ENCODE results near the gene CDH2.

Gene CDH2

DNA sequence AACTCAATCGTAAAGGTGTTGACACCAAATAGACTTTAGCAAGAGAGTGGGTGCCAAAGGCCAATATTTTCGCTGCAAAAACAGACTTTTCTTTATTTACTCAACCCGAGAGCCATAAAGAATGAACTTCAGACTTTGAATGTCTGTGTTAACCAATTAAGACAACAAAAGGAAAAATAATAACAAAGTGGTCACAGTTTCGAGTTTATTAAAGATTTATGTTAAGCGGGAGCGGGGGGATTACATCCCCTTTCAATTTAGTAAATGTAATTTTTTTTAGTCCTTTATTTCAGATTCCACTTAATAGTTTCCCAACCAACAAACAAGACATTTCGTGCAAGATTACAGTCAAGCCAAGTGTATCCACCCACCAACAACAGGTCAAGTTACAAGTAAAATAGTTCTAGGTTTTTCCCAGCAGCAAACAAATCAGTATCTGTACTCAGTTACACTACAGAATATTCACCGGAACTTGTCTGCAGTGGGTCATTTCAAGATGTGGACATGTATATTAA, 9.0 kb downstream of the CDH2 start:
- H3K4me3 ChIP-seq (ENCODE audit: low read depth, low read length) = no peak overlapping the region
- H3K36me3 ChIP-seq (ENCODE audit: control insufficient read depth in 1 of 2, insufficient read depth in 2 of 2, low read length in 2 of 2) = no peaks in the 10 kb centered on the region
- H2BK12ac ChIP-seq (ENCODE audit: low read length) = no peak overlapping the region
- H2BK120ac ChIP-seq (ENCODE audit: insufficient read depth, low read length, poor library complexity) = no peak overlapping the region
- H3K4me1 ChIP-seq (ENCODE audit: control insufficient read depth in 1 of 2, insufficient read depth in 2 of 2, low read length in 2 of 2) = no peaks in the 10 kb centered on the region
- no peak overlapping the region for H3K23ac ChIP-seq (ENCODE audit: low read length)
- H3K79me2 ChIP-seq (ENCODE audit: control insufficient read depth, insufficient read depth, low read length, poor library complexity) = no peaks in the 10 kb centered on the region
- DNase-seq = no peak
- no peak overlapping the region for H2AK5ac ChIP-seq (ENCODE audit: low read length)
- no peak overlapping the region for H4K8ac ChIP-seq (ENCODE audit: low read depth, low read length)
- no peak overlapping the region for H3K4me2 ChIP-seq (ENCODE audit: low read length)
- no peaks in the 10 kb centered on the region for H3K79me1 ChIP-seq (ENCODE audit: low read length)
- no peak overlapping the region for H3K18ac ChIP-seq (ENCODE audit: low read length)
- H3K27ac ChIP-seq (ENCODE audit: low read depth, low read length) = no peak overlapping the region
- no CpG with 5 or more reads among the region's 8 CpGs for WGBS (ENCODE audit: extremely low coverage, insufficient coverage, insufficient read length)
- no peak overlapping the region for H3K9ac ChIP-seq (ENCODE audit: low read length)
- no peak overlapping the region for H2BK5ac ChIP-seq (ENCODE audit: low read depth, low read length, poor library complexity)
- no peak overlapping the region for H3K4ac ChIP-seq (ENCODE audit: low read depth, low read length)
- H4K91ac ChIP-seq (ENCODE audit: low read depth, low read length) = no peak overlapping the region
- no peaks in the 10 kb centered on the region for H3K9me3 ChIP-seq (ENCODE audit: insufficient read depth, low read depth, low read length)
- no peak overlapping the region for H3K14ac ChIP-seq (ENCODE audit: low read length)
- H2AFZ ChIP-seq (ENCODE audit: insufficient read depth, low read length, poor library complexity) = no peak overlapping the region
- H4K12ac ChIP-seq (ENCODE audit: low read depth, low read length) = no peak overlapping the region
- no peaks in the 10 kb centered on the region for H3K27me3 ChIP-seq (ENCODE audit: insufficient read depth, low read length)

DNA sequence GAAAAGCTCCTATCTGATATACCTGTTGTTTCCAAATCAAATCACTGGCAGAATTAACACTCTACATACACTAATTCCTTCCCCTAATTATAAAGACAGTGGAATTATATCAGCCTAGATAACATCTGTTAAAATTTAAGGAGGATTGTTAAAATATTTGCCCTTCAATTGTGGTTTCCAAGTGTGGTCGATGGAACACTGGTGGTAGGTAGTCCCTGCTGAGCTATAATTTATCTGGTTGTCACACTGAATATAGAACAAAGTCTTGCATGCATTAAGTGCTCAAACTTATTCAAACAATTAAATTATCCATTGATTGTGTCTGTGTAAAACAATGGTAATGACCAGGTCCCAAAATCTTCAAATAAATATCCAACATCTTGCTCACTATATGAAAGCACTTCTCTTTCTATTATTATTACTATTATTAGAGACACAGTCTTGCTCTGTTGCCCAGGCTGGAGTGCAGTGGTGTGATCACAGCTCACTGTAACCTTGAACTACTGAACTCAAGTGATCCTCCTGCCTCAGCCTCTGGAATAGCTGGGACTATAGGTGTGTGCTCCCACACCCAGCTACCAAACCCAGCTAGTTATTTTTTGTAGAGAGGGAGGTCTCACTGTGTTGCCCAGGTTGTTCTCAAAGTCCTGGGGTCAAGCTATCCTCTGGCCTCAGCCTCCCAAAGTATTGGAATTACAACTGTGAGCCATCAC, 12.0 kb downstream of the CDH2 start:
- Histone ChIP-seq H3K4me3 (ENCODE audit: low read depth, low read length) (no peak overlapping the region), H3K79me2 (ENCODE audit: control insufficient read depth, insufficient read depth, low read length, poor library complexity) (no peaks in the 10 kb centered on the region), H2AFZ (ENCODE audit: insufficient read depth, low read length, poor library complexity) (no peak overlapping the region), H4K91ac (ENCODE audit: low read depth, low read length) (no peak overlapping the region), H2BK12ac (ENCODE audit: low read length) (no peak overlapping the region), H4K12ac (ENCODE audit: low read depth, low read length) (no peak overlapping the region), H3K27me3 (ENCODE audit: insufficient read depth, low read length) (no peaks in the 10 kb centered on the region), H2BK120ac (ENCODE audit: insufficient read depth, low read length, poor library complexity) (no peak overlapping the region), H3K9ac (ENCODE audit: low read length) (no peak overlapping the region), H4K8ac (ENCODE audit: low read depth, low read length) (no peak overlapping the region), H3K9me3 (ENCODE audit: insufficient read depth, low read depth, low read length) (no peaks in the 10 kb centered on the region), H3K79me1 (ENCODE audit: low read length) (no peaks in the 10 kb centered on the region), H3K27ac (ENCODE audit: low read depth, low read length) (no peak overlapping the region), H3K14ac (ENCODE audit: low read length) (no peak overlapping the region), H3K23ac (ENCODE audit: low read length) (no peak overlapping the region), H3K36me3 (ENCODE audit: control insufficient read depth in 1 of 2, insufficient read depth in 2 of 2, low read length in 2 of 2) (no peaks in the 10 kb centered on the region), H3K4me1 (ENCODE audit: control insufficient read depth in 1 of 2, insufficient read depth in 2 of 2, low read length in 2 of 2) (no peaks in the 10 kb centered on the region), H2BK5ac (ENCODE audit: low read depth, low read length, poor library complexity) (no peak overlapping the region), H3K4ac (ENCODE audit: low read depth, low read length) (no peak overlapping the region), H3K18ac (ENCODE audit: low read length) (no peak overlapping the region), H3K4me2 (ENCODE audit: low read length) (no peak overlapping the region), H2AK5ac (ENCODE audit: low read length) (no peak overlapping the region)
- DNase-seq = no peak
- WGBS (ENCODE audit: extremely low coverage, insufficient coverage, insufficient read length) = no CpG with 5 or more reads among the region's 1 CpG

DNA sequence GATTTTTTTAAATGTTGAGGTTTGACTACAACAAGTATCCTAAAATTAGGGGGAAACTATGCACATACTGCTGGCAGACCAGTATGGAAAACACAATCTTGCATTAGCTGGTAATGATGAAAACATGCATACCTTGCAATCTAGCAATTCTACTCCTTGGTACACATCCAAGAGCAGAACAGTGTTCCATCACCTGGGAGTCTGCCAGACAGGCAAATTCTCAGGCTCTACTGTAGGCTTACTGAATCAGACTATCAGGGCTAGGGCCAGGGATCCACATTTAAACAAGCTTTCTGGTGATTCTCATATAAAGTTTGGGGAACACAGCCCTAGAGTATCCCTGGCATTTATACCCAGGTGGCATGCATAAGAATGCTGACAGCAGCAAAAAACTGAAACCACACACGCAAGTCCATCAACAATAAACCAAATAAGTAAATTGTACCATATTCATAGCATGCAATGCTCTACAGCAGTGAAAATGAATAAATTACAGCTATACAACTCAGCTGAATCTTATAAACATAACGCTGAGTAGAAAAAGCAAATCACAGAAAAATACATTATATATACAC, 13.6 kb downstream of the CDH2 start:
- no peak overlapping the region for H3K4me3 ChIP-seq (ENCODE audit: low read depth, low read length)
- H3K4ac ChIP-seq (ENCODE audit: low read depth, low read length) = no peak overlapping the region
- no peak overlapping the region for H3K14ac ChIP-seq (ENCODE audit: low read length)
- H2BK5ac ChIP-seq (ENCODE audit: low read depth, low read length, poor library complexity) = no peak overlapping the region
- H3K23ac ChIP-seq (ENCODE audit: low read length) = no peak overlapping the region
- no peak overlapping the region for H2AK5ac ChIP-seq (ENCODE audit: low read length)
- no peak overlapping the region for H3K9ac ChIP-seq (ENCODE audit: low read length)
- no peak overlapping the region for H2BK12ac ChIP-seq (ENCODE audit: low read length)
- no peak overlapping the region for H3K18ac ChIP-seq (ENCODE audit: low read length)
- H3K36me3 ChIP-seq (ENCODE audit: control insufficient read depth in 1 of 2, insufficient read depth in 2 of 2, low read length in 2 of 2) = no peaks in the 10 kb centered on the region
- no CpG with 5 or more reads among the region's 2 CpGs for WGBS (ENCODE audit: extremely low coverage, insufficient coverage, insufficient read length)
- H3K9me3 ChIP-seq (ENCODE audit: insufficient read depth, low read depth, low read length) = no peaks in the 10 kb centered on the region
- H3K4me2 ChIP-seq (ENCODE audit: low read length) = no peak overlapping the region
- no peak overlapping the region for H4K91ac ChIP-seq (ENCODE audit: low read depth, low read length)
- H2BK120ac ChIP-seq (ENCODE audit: insufficient read depth, low read length, poor library complexity) = no peak overlapping the region
- H3K79me1 ChIP-seq (ENCODE audit: low read length) = no peaks in the 10 kb centered on the region
- no peak for DNase-seq
- H4K8ac ChIP-seq (ENCODE audit: low read depth, low read length) = no peak overlapping the region
- no peak overlapping the region for H4K12ac ChIP-seq (ENCODE audit: low read depth, low read length)
- H3K27me3 ChIP-seq (ENCODE audit: insufficient read depth, low read length) = no peaks in the 10 kb centered on the region
- H3K79me2 ChIP-seq (ENCODE audit: control insufficient read depth, insufficient read depth, low read length, poor library complexity) = no peaks in the 10 kb centered on the region
- no peaks in the 10 kb centered on the region for H3K4me1 ChIP-seq (ENCODE audit: control insufficient read depth in 1 of 2, insufficient read depth in 2 of 2, low read length in 2 of 2)
- H2AFZ ChIP-seq (ENCODE audit: insufficient read depth, low read length, poor library complexity) = no peak overlapping the region
- no peak overlapping the region for H3K27ac ChIP-seq (ENCODE audit: low read depth, low read length)

DNA sequence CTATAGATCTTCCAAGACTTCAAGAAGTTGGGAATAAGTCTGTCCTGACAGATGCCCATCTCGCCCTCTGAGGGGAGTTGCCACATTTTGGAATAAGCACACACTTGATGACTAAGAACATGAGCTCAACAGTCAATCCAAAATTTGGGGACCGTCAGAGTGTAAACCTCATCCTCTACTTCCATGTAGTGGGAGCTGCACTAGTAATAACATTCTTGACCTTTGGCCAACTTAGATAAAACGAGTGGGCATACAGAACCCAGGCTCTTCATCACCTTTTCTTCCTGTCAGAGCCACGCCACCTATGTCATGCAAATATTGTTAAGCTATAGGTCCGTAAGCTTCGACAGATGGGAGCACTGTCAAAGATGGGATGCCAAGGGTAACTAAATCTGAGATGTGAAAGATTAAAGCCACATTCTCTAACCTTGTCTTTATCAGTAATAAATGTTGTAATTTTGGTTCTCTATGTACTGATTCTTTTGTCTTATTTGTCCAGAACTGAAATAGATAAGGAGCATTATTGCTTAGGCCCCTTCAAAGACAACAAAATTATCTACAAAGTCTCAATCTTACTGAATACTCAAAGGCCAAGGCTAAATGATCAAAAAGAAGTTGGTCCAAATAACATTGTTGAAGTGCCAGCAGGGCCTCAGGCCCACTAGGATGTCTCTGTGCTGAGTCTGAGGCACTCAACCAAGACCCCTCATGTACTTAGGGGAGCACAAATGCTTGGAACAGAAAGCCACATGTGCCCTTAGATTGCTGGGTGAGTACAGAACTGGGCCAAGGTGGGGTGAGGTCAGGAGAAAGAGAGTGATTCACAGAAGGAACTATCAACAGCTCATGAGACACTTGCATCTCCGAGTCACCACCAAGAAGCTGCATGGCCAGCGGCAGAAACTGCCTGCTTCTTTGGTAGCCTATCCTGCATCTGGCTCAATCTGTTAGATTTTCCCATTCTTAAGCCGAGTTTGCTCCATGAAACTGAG, 15.0 kb downstream of the CDH2 start:
- Histone ChIP-seq H3K18ac (ENCODE audit: low read length) (no peak overlapping the region), H3K79me2 (ENCODE audit: control insufficient read depth, insufficient read depth, low read length, poor library complexity) (no peaks in the 10 kb centered on the region), H3K14ac (ENCODE audit: low read length) (no peak overlapping the region), H4K8ac (ENCODE audit: low read depth, low read length) (no peak overlapping the region), H2BK12ac (ENCODE audit: low read length) (no peak overlapping the region), H3K36me3 (ENCODE audit: control insufficient read depth in 1 of 2, insufficient read depth in 2 of 2, low read length in 2 of 2) (no peaks in the 10 kb centered on the region), H2AK5ac (ENCODE audit: low read length) (no peak overlapping the region), H2BK5ac (ENCODE audit: low read depth, low read length, poor library complexity) (no peak overlapping the region), H3K79me1 (ENCODE audit: low read length) (no peaks in the 10 kb centered on the region), H2BK120ac (ENCODE audit: insufficient read depth, low read length, poor library complexity) (no peak overlapping the region), H3K27me3 (ENCODE audit: insufficient read depth, low read length) (no peaks in the 10 kb centered on the region), H3K27ac (ENCODE audit: low read depth, low read length) (no peak overlapping the region), H4K91ac (ENCODE audit: low read depth, low read length) (no peak overlapping the region), H3K4me2 (ENCODE audit: low read length) (no peak overlapping the region), H2AFZ (ENCODE audit: insufficient read depth, low read length, poor library complexity) (no peak overlapping the region), H3K23ac (ENCODE audit: low read length) (no peak overlapping the region), H3K9ac (ENCODE audit: low read length) (no peak overlapping the region), H3K9me3 (ENCODE audit: insufficient read depth, low read depth, low read length) (no peaks in the 10 kb centered on the region), H3K4me3 (ENCODE audit: low read depth, low read length) (no peak overlapping the region), H3K4ac (ENCODE audit: low read depth, low read length) (no peak overlapping the region), H3K4me1 (ENCODE audit: control insufficient read depth in 1 of 2, insufficient read depth in 2 of 2, low read length in 2 of 2) (no peaks in the 10 kb centered on the region), H4K12ac (ENCODE audit: low read depth, low read length) (no peak overlapping the region)
- WGBS (ENCODE audit: extremely low coverage, insufficient coverage, insufficient read length) = no CpG with 5 or more reads among the region's 9 CpGs
- no peak for DNase-seq

All from trophoblast cell (in vitro differentiated cells and primary cell).